HUES64 (cell line): Measurements from ENCODE around the gene LPCAT3.

ENCODE experiments used
- H3K27ac ChIP-seq: 2 replicates; pipeline ENCODE4 v1.7.0; 2013; ENCODE audit warnings: low read depth, low read length, inconsistent platforms
- H3K27me3 ChIP-seq: 2 replicates; pipeline ENCODE4 v1.6.1; 2013; ENCODE audit warnings: mild to moderate bottlenecking, low read length; ENCODE audit not compliant: insufficient read depth
- H3K36me3 ChIP-seq: 2 replicates; pipeline ENCODE4 v1.6.1; 2013; ENCODE audit warnings: mild to moderate bottlenecking, low read length; ENCODE audit not compliant: insufficient read depth
- H3K4me1 ChIP-seq: 2 replicates; pipeline ENCODE4 v1.6.1; 2013; ENCODE audit warnings: mild to moderate bottlenecking, low read length, moderate library complexity; ENCODE audit not compliant: insufficient read depth
- H3K4me3 ChIP-seq: 2 replicates; pipeline ENCODE4 v1.5.1; 2013; ENCODE audit warnings: mild to moderate bottlenecking, low read length, moderate library complexity
- H3K9ac ChIP-seq: 2 replicates; pipeline ENCODE4 v1.6.1; 2013; ENCODE audit warnings: mild to moderate bottlenecking, low read depth, low read length
- H3K9me3 ChIP-seq: 2 replicates; pipeline ENCODE4 v1.6.1; 2013; ENCODE audit warnings: low read depth, low read length; ENCODE audit not compliant: insufficient read depth
- WGBS: fragments of 150-250, 120-280 bp; methylation state at CpG from one replicate; pipeline ENCODE4 v1.1.7; 2013; ENCODE audit warnings: missing lambda C conversion rate; 5-methylcytosine and 5-hydroxymethylcytosine counted together

LPCAT3 gene

DNA sequence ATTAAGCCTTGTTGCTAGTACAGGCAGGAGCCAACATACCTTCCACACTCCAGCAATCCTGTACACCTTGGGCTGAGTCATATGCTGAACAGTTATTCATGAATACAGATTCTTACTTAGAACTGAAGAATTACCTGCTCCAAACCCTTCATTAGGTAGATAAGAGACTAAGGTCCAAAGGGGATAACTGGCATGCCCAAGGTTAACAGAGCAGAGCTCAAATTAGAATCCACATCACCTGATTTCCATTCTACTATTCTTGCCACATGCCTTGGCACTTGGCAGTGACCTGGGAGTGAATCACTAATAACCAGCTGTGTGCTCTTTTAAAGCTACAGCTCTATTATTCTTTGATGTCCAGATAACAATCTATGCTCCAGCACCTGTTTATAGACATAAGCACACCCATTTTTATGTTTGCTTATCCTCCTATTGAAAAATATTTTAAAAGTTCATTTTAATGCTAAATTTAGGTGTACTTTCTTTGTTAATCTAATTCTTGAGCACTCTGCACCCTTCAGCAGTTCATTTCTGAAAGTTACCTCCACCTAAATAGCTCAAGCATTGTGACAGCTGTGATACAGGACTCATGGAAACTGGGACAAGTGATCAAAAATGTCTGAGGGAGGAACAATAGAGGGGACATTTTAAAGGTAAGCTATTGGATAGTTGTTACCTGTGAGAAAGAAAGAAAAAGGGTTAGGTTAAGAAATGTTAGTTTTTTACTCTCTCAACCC is 19.4 kb downstream of the LPCAT3 start:
- Histone ChIP-seq H3K27me3 (no peaks in the 10 kb centered on the region), H3K4me3 (no peak overlapping the region), H3K9ac (no peak overlapping the region), H3K9me3 (no peaks in the 10 kb centered on the region), H3K36me3 (peaks cover 17% of the 10 kb centered on the region), H3K4me1 (peaks cover 3% of the 10 kb centered on the region; the same call in 1 of the 2 replicates), H3K27ac (no peak overlapping the region)

- 67% methylated on average over 2 of the region's 2 CpGs for WGBS
- Histone ChIP-seq H3K9me3 (no peaks in the 10 kb centered on the region), H3K36me3 (peaks cover 21% of the 10 kb centered on the region), H3K4me3 (no peak overlapping the region), H3K27me3 (no peaks in the 10 kb centered on the region), H3K27ac (no peak overlapping the region), H3K9ac (no peak overlapping the region), H3K4me1 (peaks cover 3% of the 10 kb centered on the region; the same call in 1 of the 2 replicates)
Observed at GRCh38 chr12:6996040-6996441, 22.2 kb downstream of the LPCAT3 start.

DNA sequence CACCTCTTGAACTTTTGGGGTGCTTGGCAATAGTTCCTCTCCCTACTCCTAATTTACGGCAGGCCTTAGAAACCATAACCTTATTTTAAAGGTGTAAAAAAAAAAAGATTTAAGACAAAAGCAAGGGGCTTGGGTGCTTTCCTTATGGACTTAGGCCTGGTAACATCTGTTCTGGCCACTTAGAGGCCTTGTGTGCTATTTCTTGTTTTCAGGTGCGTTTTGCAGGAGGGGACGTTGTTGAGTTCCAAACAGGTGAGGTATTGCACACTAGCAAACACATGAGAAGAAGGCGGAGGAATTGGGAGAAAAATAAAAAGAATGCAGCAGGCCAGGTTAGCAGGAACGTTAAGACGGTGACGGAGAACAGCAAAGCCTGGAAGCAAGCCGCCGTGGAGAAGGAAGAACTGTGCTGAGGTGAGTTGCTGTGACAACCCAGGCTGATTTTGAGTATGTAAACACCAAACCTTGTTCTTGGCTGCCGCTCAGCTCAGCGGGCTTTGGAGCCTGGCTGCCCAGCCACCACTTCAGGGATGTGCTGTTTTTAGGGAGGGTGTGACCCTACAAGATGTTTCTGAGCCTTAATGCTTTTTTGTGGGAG is 30.2 kb downstream of the LPCAT3 start:
- Histone ChIP-seq H3K4me1 (no peaks in the 10 kb centered on the region), H3K4me3 (no peak overlapping the region), H3K9me3 (no peaks in the 10 kb centered on the region), H3K27me3 (no peaks in the 10 kb centered on the region), H3K9ac (no peak overlapping the region), H3K36me3 (peaks cover 45% of the 10 kb centered on the region), H3K27ac (no peak overlapping the region)
- 95% methylated on average over 10 of the region's 11 CpGs for WGBS

DNA sequence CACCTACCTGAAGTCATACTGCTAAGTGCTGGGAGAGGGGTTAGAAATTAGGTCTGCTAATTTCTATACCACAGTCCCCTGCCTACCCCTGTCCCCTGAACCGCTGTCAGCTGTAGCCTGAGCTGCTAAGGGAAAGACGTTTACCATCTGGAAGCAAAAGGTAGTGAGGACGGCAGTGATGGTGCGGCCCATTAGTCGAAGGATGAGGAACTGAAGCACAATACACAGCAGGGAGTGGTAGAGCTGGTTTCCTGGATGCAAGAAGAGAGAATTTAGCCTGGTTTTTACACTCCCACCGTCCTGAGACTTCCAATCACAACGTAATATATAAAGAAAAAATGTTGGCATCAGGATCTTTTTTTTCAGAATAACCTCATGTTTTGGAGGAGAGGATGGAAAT is 35.7 kb downstream of the LPCAT3 start:
- H3K27me3 ChIP-seq: no peaks in the 10 kb centered on the region
- H3K9ac ChIP-seq: no peak overlapping the region
- H3K27ac ChIP-seq: no peak overlapping the region
- H3K4me1 ChIP-seq: no peaks in the 10 kb centered on the region
- no peaks in the 10 kb centered on the region for H3K9me3 ChIP-seq
- peaks cover 65% of the 10 kb centered on the region for H3K36me3 ChIP-seq
- H3K4me3 ChIP-seq: no peak overlapping the region
- 86% methylated on average over 6 of the region's 7 CpGs for WGBS

GRCh38 chr12:6981152-6982052 is 36.9 kb downstream of the LPCAT3 start:
- no peak overlapping the region for H3K27ac ChIP-seq
- H3K36me3 ChIP-seq: peaks cover 73% of the 10 kb centered on the region
- 92% methylated on average over 8 of the region's 10 CpGs for WGBS
- no peaks in the 10 kb centered on the region for H3K4me1 ChIP-seq
- H3K9me3 ChIP-seq: no peaks in the 10 kb centered on the region
- no peak overlapping the region for H3K4me3 ChIP-seq
- H3K27me3 ChIP-seq: no peaks in the 10 kb centered on the region
- H3K9ac ChIP-seq: no peak overlapping the region

- Histone ChIP-seq H3K4me3 (no peak overlapping the region), H3K27ac (no peak overlapping the region), H3K9ac (no peak overlapping the region), H3K4me1 (no peaks in the 10 kb centered on the region), H3K27me3 (no peaks in the 10 kb centered on the region), H3K36me3 (peaks cover 77% of the 10 kb centered on the region), H3K9me3 (no peaks in the 10 kb centered on the region)
Observed at GRCh38 chr12:6980740-6981139, 37.5 kb downstream of the LPCAT3 start.

- Histone ChIP-seq H3K9ac (no peak overlapping the region), H3K27ac (no peak overlapping the region), H3K9me3 (no peaks in the 10 kb centered on the region), H3K4me3 (no peak overlapping the region), H3K27me3 (no peaks in the 10 kb centered on the region), H3K4me1 (no peaks in the 10 kb centered on the region), H3K36me3 (peaks cover 84% of the 10 kb centered on the region)
- 94% methylated on average over 4 of the region's 4 CpGs for WGBS
Observed at GRCh38 chr12:6980075-6980474, 38.2 kb downstream of the LPCAT3 start.

DNA sequence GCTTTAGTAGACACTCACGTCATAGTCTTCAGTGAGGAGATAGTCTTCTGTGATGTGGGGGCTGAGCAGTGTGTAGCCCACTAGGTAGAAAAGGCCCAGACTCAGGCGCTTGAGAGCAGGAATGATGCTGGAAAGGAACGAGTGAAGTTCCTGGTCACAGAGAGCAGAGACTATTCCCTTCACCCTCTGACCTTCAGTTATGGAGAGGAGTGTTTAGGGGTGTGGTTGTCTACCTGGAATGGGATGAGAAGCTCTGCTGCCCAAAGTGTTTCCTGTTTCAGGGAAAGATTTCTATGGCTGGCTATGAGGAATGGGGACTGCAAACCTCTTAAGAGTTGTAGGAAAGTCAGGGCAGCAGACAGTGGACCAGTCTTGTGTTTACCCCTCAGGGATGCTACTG is 38.8 kb downstream of the LPCAT3 start:
- Histone ChIP-seq H3K9me3 (no peaks in the 10 kb centered on the region), H3K4me3 (no peak overlapping the region), H3K27me3 (no peaks in the 10 kb centered on the region), H3K4me1 (no peaks in the 10 kb centered on the region), H3K9ac (no peak overlapping the region), H3K27ac (no peak overlapping the region), H3K36me3 (peaks cover 87% of the 10 kb centered on the region)
- 93% methylated on average over 3 of the region's 3 CpGs for WGBS

GRCh38 chr12:6979021-6979420 is 39.3 kb downstream of the LPCAT3 start:
- no peaks in the 10 kb centered on the region for H3K9me3 ChIP-seq
- H3K27ac ChIP-seq: no peak overlapping the region
- H3K4me3 ChIP-seq: no peak overlapping the region
- H3K36me3 ChIP-seq: peaks cover 87% of the 10 kb centered on the region
- H3K27me3 ChIP-seq: no peaks in the 10 kb centered on the region
- H3K9ac ChIP-seq: no peak overlapping the region
- 93% methylated on average over 6 of the region's 6 CpGs for WGBS
- no peaks in the 10 kb centered on the region for H3K4me1 ChIP-seq

- H3K4me3 ChIP-seq: no peak overlapping the region
- H3K9ac ChIP-seq: no peak overlapping the region
- H3K27me3 ChIP-seq: no peaks in the 10 kb centered on the region
- H3K36me3 ChIP-seq: peaks cover 87% of the 10 kb centered on the region
- 92% methylated on average over 3 of the region's 3 CpGs for WGBS
- H3K9me3 ChIP-seq: no peaks in the 10 kb centered on the region
- no peaks in the 10 kb centered on the region for H3K4me1 ChIP-seq
- H3K27ac ChIP-seq: no peak overlapping the region
Observed at GRCh38 chr12:6978611-6979011, 39.7 kb downstream of the LPCAT3 start.

GRCh38 chr12:6978188-6978587 is 40.1 kb downstream of the LPCAT3 start:
- Histone ChIP-seq H3K4me1 (no peaks in the 10 kb centered on the region), H3K9me3 (no peaks in the 10 kb centered on the region), H3K27ac (no peak overlapping the region), H3K36me3 (peaks cover 84% of the 10 kb centered on the region), H3K27me3 (no peaks in the 10 kb centered on the region), H3K9ac (no peak overlapping the region), H3K4me3 (no peak overlapping the region)
- WGBS: 95% methylated on average over 6 of the region's 6 CpGs
